Liver (tissue), 3 donors: ENCODE measurements around the gene FBXO2.

ENCODE experiments used
- CTCF ChIP-seq: fragments of 150-350 bp; IDR thresholded peaks from 2 replicates; pipeline ENCODE4 v1.5.1; 2017; ENCODE audit warnings: improper control_type of control experiment, low read depth, low read length; ENCODE audit not compliant: missing input control
- RAD21 ChIP-seq, 2 donors: IDR thresholded peaks; 2 replicates each; pipeline ENCODE4 v1.6.1; 2016; ENCODE audit warnings: antibody characterized with exemption in 2 of 2, mild to moderate bottlenecking in 2 of 2
- donor health status: healthy.
- donor health status: healthy.

- TF ChIP-seq CTCF (no peak), RAD21 (IDR thresholded peaks at IDR 0.05) (no peak)
Observed at GRCh38 chr1:11620924-11621323, 33.3 kb downstream of the FBXO2 start.
